Heart left ventricle (tissue), 16 donors: ENCODE measurements around the gene CAMTA1. TPM values are rescaled to one million over a fixed set of nuclear protein-coding genes. Genes with fewer than 3 reads are reported as not detected.

Experiments
- ATAC-seq, 4 donors: fragments of 200-7000 bp; cut with Tn5 transposase; one replicate each; pipeline ENCODE4 v1.9.1; 2020 to 2022; ENCODE audit warnings: moderate library complexity in 4 of 4, mild to moderate bottlenecking in 3 of 4, moderate number of reproducible peaks in 1 of 4
- DNase-seq, 5 donors: peaks; one replicate each; pipeline ENCODE4 v3.0.0-alpha.2; 2020
- H3K27ac ChIP-seq, 12 donors: fragments of 200-600 bp; sonication (generic) in 4 of 12; one replicate each; pipeline versions ENCODE4 v1.5.0 to v1.8.0; 2016 to 2022; ENCODE audit warnings: mild to moderate bottlenecking in 2 of 12
- H3K27me3 ChIP-seq, 9 donors: fragments of 200-600 bp; sonication (generic) in 2 of 9; one replicate each; pipeline versions ENCODE4 v1.5.1 to v1.8.0; 2016 to 2022; ENCODE audit warnings: mild to moderate bottlenecking in 3 of 9
- H3K36me3 ChIP-seq, 9 donors: fragments of 200-600 bp; sonication (generic) in 2 of 9; one replicate each; pipeline versions ENCODE4 v1.5.0 to v1.8.0; 2018 to 2022; ENCODE audit warnings: mild to moderate bottlenecking in 2 of 9
- H3K4me1 ChIP-seq, 12 donors: fragments of 200-600 bp; sonication (generic) in 4 of 12; one replicate each; pipeline versions ENCODE4 v1.5.0 to v1.8.0; 2016 to 2022; ENCODE audit warnings: mild to moderate bottlenecking in 3 of 12
- H3K4me3 ChIP-seq, 12 donors: fragments of 200-600 bp; sonication (generic) in 4 of 12; one replicate each; pipeline versions ENCODE4 v1.5.0 to v1.8.0; 2017 to 2022; ENCODE audit warnings: mild to moderate bottlenecking in 9 of 12, moderate library complexity in 4 of 12
- H3K9me3 ChIP-seq, 12 donors: fragments of 200-600 bp; sonication (generic) in 4 of 12; one replicate each; pipeline versions ENCODE4 v1.5.0 to v1.8.0; 2016 to 2022; ENCODE audit warnings: mild to moderate bottlenecking in 1 of 12
- CTCF ChIP-seq, 12 donors: fragments of 200-600 bp; sonication (generic) in 4 of 12; IDR thresholded peaks; one replicate each; pipeline versions ENCODE4 v1.5.0 to v1.8.0; 2018 to 2022; ENCODE audit warnings: antibody characterized with exemption in 12 of 12, mild to moderate bottlenecking in 5 of 12
- POLR2A ChIP-seq, 2 donors: fragments of 450-650 bp; IDR thresholded peaks; one replicate each; pipeline ENCODE4 v1.6.1; 2017; ENCODE audit warnings: antibody characterized with exemption in 2 of 2, mild to moderate bottlenecking in 2 of 2, moderate library complexity in 2 of 2
- WGBS, 4 donors: extraction: QIAGEN DNeasy Blood & Tissue Kit in 2 of 4; methylation state at CpG; one replicate each; pipeline versions ENCODE4 v1.1.5 to v1.1.7; 2013 to 2018; 5-methylcytosine and 5-hydroxymethylcytosine counted together
- intact Hi-C, 10 donors: fragments of 100-400 bp; cut with DNase I; formaldehyde crosslinking; loops; one replicate each; pipeline versions ENCODE4 v1.11.1 to v1.14.2; 2022
- polyA plus RNA-seq, 2 donors: library from polyadenylated mRNA; stranded (reverse); fragments of 200-250 nt; gene quantifications; one replicate each; pipeline ENCODE4 v1.2.3, GENCODE V29; 2013
- total RNA-seq, 9 donors: library from RNA; depleted of rRNA in 2 of 9; stranded (reverse); fragments of >200 nt in 2 of 9; fragmentation: NEBNext Ultra II Directional in 3 of 9; extraction: Animal tissue kit (Norgen Biotek cat#: 25700) in 3 of 9; gene quantifications; one replicate each; pipeline versions ENCODE4 v1.1.0 to v1.2.4, GENCODE V29; 2016 to 2023
- donor health status: ischemic (EF 13 %, LVEDD 7.1; RV severe dilation, severe dysfunction).
- donor health status: healthy with polysubstance abuse.
- donor health status: DM: no; HTN: yes; CAD: no.
- donor health status: DM: no; HTN: no; CAD: no.
- donor health status: ischemic (EF 25% LVEDD 6.9; RV normal size, moderate dysfunction).
- donor health status: ischemic (EF 25% LVEDD 5.7; RV mildly dilated, moderate dysfunction).
- donor health status: healthy.
- donor health status: DM: yes; HTN: yes; CAD: no.
- donor health status: ischemic (EF 35%, LVEDD 5.7; RV mildly dilated, moderate dysfunction).
- donor health status: nonischemic (EF 11% LVEDD 7.7; RV severe dilation, severe dysfunction).
- donor health status: DM: yes; HTN: yes; CAD: no.
- donor health status: PGD.
- donor health status: ischemic (EF 29% LVEDD 5.4; RV normal size, mild dysfunction).
- donor health status: nonischemic (EF 23%, LVEDD 6.1; RV moderate dilation, normal function).

Gene CAMTA1
- total and polyA plus RNA-seq, 11 donors, result 114 to 303 (median 137) TPM

- TF ChIP-seq POLR2A (IDR thresholded peaks at IDR 0.05) (no peak), CTCF (IDR thresholded peaks at IDR 0.05) (no peak)
- peaks cover 0 to 11% (median 6%) of the 10 kb centered on the region in 12 donors for H3K4me1 ChIP-seq
- no peaks in the 10 kb centered on the region for H3K9me3 ChIP-seq
- ATAC-seq (no peak), DNase-seq (no peak)
- H3K4me3 ChIP-seq, result no peak overlapping the region
- H3K27ac ChIP-seq, result no peak overlapping the region
- WGBS, 4 donors, result 81 to 87% (median 84%) methylated on average over 19 of the region's 19 CpGs
- H3K36me3 ChIP-seq, result no peaks in the 10 kb centered on the region
- intact Hi-C loops, result no loop called here
- H3K27me3 ChIP-seq, result peaks cover 0 to 5% (median 0%) of the 10 kb centered on the region in 9 donors
Measured at GRCh38 chr1:7150724-7151280, 365.5 kb downstream of the CAMTA1 start.

GRCh38 chr1:7151978-7152377, 366.7 kb downstream of the CAMTA1 start:
- no peak overlapping the region for H3K4me3 ChIP-seq
- no peak overlapping the region for H3K27ac ChIP-seq
- intact Hi-C loops, result no loop called here
- TF ChIP-seq CTCF (IDR thresholded peaks at IDR 0.05) (no peak), POLR2A (IDR thresholded peaks at IDR 0.05) (no peak)
- peaks cover 0 to 11% (median 6%) of the 10 kb centered on the region in 12 donors for H3K4me1 ChIP-seq
- WGBS, 4 donors, result 85 to 92% (median 87%) methylated on average over 7 of the region's 7 CpGs
- no peaks in the 10 kb centered on the region for H3K9me3 ChIP-seq
- no peak for DNase-seq
- H3K36me3 ChIP-seq, result no peaks in the 10 kb centered on the region
- no peak for ATAC-seq
- H3K27me3 ChIP-seq, result peaks cover 0 to 5% (median 0%) of the 10 kb centered on the region in 9 donors

GRCh38 chr1:7152655-7153054, 367.4 kb downstream of the CAMTA1 start:
- intact Hi-C loops, result no loop called here

GRCh38 chr1:7153464-7153863, 368.2 kb downstream of the CAMTA1 start:
- DNase-seq (no peak), ATAC-seq (no peak)
- intact Hi-C loops, result no loop called here
- Histone ChIP-seq H3K27me3 (peaks cover 0 to 5% (median 0%) of the 10 kb centered on the region in 9 donors), H3K27ac (no peak overlapping the region), H3K4me3 (no peak overlapping the region), H3K9me3 (no peaks in the 10 kb centered on the region), H3K4me1 (peaks cover 0 to 11% (median 6%) of the 10 kb centered on the region in 12 donors), H3K36me3 (no peaks in the 10 kb centered on the region)
- 61 to 73% (median 67%) methylated on average over 10 of the region's 10 CpGs for WGBS, 4 donors
- TF ChIP-seq POLR2A (IDR thresholded peaks at IDR 0.05) (no peak), CTCF (IDR thresholded peaks at IDR 0.05) (no peak)

More at GRCh38 chr1:7152655-7153054, 367.4 kb downstream of the CAMTA1 start:
- Histone ChIP-seq H3K36me3 (no peaks in the 10 kb centered on the region), H3K9me3 (no peaks in the 10 kb centered on the region), H3K27me3 (peaks cover 0 to 5% (median 0%) of the 10 kb centered on the region in 9 donors), H3K4me3 (no peak overlapping the region), H3K27ac (no peak overlapping the region), H3K4me1 (peaks cover 0 to 11% (median 6%) of the 10 kb centered on the region in 12 donors)
- DNase-seq, result no peak
- 61 to 70% (median 65%) methylated on average over 10 of the region's 10 CpGs for WGBS, 4 donors
- TF ChIP-seq POLR2A (IDR thresholded peaks at IDR 0.05), result no peak
- TF ChIP-seq CTCF (IDR thresholded peaks at IDR 0.05), result no peak
- ATAC-seq, result no peak
